HG02610 (cell line): Measurements from ENCODE around the gene TRIM37.
"Not testable (repeated sequence)": the region's sequence is repeated elsewhere in the genome, so short reads cannot be mapped to it uniquely, and the experiment has no call there.

Experiments used
- ATAC-seq: cut with Tn5 transposase; IDR thresholded peaks from one replicate; pipeline ENCODE4 v1.9.1; 2021; ENCODE audit warnings: mild to moderate bottlenecking, moderate library complexity; ENCODE audit not compliant: unreplicated experiment

Gene TRIM37

DNA sequence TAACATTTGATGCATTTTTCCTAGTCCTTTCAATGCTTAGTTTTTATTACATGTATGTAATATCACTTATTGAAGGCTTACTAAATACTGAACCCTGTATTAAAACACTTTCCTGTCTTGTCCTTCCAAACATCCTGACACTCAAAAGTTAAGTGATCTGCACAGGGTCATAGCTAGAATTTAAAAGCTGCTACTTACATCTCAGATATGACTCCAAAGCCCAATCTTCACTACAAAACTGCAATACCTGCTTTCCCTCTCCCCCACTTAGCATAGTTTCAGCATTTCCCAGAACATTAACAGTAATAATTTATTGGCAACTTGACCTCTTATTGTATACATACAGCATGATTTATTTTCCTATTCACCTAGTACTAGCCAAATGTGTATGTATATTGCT, 4.3 kb upstream of the TRIM37 start:
- no peak for ATAC-seq

DNA sequence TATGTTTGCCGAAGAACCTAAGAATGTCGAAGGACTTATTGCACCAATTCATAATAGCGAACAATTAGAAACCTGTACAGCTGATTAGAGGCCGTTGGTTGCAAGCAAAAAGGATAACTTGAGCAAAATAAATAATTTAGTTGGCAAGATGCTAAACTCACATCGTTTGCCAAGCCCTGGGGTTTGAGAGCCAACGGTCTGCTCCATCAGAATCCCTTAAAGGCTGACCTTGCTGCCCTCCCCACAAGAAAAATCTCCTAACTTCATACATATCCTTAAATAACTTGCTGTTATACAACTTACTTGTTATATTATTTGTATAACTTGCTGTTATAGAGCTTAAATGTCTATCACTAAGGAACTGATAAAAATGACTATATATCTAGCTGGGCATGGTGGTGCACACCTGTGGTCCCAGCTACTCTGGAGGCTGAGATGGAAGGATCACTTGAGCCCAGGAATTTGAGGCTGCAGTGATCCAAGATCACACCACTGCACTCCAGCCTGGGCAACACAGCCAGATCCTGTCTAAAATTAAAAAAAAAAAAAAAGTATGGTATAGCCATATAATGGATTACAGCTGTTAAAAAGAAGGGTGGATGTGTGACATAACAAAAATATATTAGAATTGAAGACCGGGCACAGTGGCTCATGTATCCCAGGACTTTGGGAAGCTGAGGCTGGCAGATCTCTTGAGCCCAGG, 1.9 kb upstream of the TRIM37 start:
- no peak for ATAC-seq

DNA sequence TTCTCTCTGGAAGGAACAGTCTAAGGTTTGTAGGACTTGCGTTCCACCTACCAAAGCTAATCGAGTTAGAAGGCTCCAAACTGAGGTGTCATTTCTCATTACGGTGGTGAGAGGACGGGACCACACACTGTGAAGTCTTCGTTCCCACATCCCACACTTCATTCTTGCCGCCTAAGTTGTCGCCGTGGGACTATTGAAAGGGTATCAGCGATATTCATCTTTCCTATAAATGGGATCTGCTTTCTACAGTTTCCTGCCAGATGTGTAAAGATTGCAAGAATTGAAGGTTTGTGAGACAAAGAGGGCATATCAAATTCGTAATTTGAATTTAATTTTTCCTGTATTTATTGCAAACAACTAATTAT, 608 bp upstream of the TRIM37 start:
- ATAC-seq, result no peak

DNA sequence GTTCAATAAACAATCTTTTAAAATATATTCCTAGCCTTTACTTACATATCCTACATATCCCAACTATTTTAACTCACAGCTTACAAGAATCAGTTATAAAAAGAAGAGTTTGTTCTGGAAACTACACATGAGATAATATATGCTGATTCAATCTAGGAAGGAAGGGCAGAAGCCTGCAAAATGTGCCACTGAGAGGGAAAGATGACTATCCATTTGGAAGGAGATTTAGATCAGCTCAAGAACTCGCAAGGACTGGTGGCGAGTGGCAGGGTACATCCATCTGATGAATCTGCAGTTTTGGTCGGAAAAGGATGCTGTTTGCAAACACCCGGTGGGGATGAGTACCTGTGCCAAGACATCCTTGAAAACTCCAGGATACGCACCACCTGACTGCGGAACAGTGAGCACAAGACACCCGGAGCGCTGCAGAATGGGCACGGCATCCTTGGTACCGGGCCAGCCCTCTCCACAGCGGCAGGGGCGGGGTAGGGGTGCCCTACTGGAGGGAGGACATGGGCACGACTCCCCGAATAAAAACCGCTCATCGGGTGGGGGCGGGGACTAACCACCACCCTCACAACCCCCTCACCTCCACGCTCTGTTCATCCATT, 723 bp downstream of the TRIM37 start:
- peak; percentile 10 for ATAC-seq

DNA sequence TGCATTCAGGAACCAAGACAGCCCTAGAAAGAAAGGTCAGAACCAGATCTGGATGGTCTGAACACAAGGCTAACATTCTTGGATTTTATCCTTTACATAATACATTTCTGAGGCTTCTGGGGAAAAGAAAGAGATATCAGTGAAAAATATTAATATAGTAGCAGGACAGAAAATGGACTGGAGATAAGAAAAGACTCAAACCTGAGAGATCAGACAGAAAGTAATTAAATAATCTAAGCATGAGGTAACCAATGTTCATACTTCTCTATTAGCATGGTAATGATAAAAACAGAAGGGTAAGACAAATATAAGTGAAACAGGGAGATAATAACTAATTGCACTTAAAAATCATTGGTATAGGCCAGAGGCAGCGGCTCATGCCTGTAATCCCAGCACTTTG, 5.5 kb downstream of the TRIM37 start:
- ATAC-seq, result no peak

DNA sequence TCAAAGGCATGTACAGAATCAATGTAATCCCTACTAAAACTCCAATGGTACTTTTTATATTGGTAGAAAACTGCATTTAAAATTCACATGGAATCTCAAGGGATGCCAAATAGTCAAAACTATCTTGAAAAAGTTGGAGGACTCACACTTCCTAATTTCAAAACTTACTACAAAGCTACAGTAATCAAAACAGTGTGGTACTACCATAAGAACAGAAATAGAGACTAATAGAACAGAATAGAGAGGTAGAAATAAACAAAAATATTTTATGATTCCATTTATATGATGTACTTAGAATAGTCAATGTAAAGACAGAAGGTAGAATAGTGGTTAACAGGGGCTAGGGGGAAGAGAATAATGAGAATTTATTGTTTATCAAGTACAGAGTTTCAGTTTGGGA, 8.8 kb downstream of the TRIM37 start:
- ATAC-seq, result no peak

DNA sequence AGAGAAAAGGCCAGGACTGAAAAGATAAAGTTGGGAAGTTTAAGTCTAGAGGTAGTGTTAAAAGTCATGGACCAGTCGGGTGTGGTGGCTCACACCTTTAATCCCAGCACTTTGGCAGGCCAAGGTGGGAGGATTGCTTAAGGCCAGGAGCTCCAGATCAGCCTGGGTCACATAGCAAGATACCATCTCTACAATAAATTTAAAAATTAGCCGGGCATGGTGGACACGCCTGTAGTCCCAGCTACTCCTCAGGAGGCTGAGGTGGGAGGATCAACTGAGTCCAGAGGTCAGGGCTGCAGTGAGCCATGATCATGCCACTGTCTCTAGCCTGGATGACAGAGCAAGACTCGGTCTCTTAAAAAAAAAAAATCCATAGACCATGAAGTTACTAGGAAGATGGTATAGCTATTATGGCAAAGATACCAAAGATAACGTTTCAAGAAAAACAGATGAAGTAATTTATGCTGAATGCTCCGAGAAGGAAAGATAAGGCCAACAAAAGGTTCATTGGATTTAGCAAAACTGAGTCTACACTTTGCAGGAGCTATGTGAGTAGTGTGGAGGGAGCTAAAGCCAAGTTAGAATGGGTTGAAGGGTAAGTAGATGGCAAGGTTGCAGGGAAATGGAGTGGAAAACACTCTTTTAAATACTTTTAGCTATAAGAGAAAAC, 11.7 kb downstream of the TRIM37 start:
- ATAC-seq, result no peak

DNA sequence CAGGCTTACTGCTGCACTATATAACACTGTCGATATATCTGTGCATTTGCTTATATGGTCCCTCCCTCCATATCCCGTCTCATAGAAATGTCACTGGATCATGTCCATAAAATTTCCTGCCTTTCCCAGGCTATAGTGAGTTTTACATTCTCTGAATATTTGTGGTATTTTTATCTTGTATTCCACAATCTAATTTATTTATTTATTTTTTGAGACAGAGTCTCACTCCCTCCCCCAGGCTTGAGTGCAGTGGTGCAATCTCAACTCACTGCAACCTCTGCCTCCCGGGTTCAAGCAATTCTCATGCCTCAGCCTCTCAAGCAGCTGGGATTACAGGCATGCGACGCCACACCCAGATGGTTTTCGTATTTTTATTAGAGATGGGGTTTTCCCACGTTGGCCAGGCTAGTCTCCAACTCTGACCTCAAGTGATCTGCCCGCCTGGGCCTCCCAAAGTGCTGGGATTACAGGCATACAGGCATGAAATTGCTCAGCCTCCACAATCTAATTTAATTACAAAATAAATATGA, 12.9 kb downstream of the TRIM37 start:
- ATAC-seq, result no peak

DNA sequence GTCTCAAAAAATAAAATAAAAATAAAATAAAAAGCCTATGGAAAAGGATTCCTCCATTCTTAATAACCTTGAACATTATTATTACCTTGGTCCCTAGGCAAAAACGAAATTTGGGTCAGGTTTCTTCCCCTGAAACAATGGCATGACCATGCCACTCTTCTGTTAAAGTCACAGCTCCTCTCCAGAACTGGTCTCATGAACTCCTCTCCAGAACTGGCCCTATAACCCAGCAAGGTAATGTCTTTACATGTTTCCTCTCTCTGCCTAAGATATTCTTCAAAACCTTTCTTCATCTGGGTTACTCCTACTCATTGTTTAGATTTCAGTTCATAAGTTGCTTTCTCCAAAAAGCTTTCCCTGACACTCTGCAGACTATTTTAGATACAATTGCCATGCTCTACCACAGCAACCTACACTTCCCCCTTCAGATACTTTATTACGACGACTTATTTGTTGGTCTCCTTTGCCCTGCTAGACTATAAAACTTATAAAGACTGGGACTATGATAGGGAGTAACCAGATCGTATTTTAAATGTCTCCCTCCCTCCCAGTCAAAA, 13.5 kb downstream of the TRIM37 start:
- ATAC-seq, result no peak

DNA sequence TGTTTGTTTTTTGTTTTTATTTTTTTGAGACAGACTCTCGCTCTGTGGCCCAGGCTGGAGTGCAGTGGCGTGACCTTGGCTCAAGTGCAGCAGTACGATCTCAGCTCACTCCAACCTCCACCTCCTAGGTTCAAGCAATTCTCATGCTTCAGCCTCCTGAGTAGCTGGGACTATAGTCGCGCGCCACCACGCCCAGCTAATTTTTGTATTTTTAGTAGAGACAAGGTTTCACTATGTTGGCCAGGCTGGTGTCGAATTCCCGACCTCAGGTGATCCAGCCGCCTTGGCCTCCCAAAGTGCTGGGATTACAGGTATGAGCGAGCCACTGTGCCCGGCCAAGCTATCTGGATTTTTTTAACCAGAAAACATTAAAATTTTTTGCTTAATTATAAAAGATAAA, 16.1 kb downstream of the TRIM37 start:
- not testable (repeated sequence) for ATAC-seq

DNA sequence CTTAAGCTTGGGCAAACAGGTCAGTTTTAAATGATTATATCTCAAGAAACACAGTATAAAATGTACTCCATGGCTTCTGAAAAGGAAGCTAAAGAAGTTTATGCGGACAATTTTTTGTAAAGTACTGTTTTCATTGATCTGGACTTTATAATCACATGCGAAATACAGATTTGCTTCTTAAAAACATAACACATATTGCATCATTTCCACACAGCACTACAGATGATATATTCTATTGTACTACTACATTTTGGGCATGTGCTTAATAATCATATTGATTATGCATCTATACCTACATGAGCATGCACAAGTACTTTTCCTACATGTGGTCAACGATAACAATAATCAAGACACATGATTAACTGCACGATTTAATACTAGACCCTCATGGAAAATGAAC, 22.5 kb downstream of the TRIM37 start:
- ATAC-seq, result no peak

DNA sequence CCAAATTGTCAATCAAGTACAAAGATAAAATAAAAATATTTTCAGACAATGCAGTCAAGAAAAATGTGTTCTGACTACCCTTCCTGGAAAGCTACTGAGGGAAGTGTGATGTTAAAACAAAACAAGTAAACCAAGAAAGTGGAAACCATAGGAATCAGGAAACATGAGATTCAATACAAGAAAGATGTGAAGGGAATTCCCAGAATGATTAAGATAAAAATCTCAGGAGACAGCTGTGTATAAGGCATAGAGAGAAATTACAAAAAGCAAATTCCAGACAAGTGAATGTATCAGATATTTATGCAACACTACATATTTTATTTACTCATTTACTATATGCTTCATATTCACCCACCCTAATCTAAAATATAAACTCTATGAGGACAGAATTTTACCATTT, 32.2 kb downstream of the TRIM37 start:
- no peak for ATAC-seq

DNA sequence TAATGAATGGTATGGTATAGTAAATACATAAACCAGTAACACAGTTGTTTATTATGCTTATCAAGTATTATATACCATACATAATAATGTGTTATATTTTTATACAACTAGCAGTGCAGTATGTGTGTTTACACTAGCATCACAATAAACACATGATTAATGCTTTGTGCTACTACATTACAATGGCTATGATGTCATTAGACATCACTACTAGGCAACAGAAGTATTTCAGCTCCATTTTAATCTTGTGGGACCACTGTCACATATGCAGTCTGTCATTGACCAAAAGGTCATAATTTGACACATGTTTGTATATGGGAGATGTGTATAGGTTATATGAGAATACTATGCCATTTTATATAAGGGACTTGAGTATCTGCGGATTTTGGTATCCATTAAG, 32.7 kb downstream of the TRIM37 start:
- no peak for ATAC-seq

DNA sequence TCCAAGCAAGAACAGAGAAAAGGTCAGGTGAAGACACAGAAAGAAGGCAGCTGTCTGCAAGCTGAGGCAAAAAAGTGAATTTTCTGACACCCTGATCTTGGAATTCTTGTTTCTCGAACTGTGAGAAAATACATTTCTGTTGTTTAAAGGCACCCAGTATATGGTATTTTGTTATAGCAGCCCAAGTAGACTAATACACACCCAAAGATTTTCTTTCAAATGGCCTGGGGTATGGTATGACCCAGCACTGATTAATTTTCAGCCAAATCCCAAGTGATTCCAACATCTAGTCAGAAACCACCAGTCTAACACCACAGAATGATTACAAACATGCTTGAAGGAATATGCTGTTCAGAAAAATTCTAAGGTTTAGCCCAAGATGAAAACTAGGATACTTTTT, 36.8 kb downstream of the TRIM37 start:
- ATAC-seq, result no peak

DNA sequence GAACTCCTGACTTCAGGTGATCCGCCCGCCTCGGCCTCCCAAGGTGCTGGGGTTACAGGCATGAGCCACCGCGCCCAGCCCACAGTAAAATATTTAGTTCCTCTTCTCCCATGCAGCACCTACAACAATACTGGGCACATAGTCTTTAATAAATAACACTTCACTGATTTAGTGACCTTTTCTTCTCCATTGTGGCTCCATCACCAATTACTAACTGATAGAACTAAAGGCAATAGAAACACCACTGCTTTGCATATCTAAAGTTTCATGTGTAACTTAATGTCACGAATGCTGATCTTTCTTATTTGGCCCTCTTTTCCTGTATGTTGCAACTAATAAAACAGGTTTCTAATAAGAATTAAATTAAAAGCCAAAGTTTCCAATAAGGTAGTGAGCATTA, 38.9 kb downstream of the TRIM37 start:
- ATAC-seq, result no peak

DNA sequence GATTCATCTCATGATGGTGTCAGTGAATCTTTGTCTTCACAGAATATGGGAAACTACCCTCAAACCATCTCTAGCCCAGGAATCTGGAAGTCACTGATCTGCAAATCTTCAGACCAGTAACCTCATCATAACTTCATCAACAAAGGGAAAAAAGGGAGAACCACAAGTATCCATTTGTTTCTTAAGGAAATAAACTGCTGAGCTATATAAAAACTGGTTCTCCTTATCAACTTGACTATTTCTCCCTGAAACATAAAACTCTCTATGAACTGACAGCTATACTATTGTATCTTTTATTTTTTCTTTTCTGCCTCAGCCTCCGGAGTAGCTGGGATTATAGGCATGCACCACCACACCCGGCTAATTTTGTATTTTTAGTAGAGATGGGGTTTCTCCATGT, 39.3 kb downstream of the TRIM37 start:
- no peak for ATAC-seq

DNA sequence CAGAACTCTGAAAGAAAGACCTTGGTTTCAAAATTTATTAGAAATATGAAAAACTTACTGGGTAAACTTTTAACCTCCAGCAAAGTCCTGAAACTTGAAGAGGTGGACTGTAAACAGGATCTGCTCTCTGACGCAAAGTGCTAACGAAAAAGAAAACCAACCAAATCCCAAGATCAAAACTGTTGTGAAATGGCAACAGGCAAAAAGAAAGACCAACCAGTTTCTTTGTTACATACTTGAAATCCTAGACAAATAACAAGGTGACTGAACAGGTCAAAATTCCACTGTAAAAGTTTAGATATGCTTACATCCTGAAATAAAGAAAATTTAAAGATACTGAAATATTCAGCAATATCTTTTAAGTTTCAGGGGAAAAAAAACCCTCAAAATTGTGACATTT, 44.2 kb downstream of the TRIM37 start:
- ATAC-seq, result no peak

DNA sequence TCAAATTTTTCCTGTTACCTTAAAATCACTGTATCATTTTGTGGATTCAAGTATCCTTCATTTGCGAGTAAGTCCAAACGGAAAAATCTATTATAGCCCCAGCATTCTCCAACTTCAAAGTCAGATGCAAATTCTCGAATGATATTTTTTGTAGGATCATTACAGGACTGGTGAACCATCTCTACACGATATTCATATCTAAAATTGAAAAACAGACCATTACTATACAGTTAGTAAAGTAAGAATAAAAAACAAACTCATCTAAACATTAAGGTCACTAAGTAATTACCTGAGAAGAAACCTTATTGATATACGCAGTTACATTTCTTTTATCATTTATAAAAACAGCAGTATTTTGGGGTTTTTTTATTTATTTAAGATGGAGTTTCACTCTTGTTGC, 49.8 kb downstream of the TRIM37 start:
- no peak for ATAC-seq

DNA sequence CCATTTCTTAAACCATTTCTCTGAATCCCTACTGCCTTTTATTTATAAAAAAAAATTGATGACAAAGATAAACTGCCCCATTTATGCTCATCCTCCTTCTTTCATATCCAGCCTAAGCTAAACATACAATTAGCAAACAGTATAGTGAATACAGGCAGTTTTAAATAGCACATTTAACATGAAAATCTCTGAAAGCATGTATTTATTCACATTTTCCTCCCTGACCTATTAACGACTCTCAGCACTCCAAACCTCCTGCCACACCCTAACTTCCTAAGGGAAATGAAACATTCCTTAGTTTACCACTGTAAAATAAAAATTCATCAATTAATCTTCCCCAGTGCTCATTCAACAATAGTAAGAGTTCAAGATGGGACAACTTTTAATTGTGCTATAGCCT, 56.9 kb downstream of the TRIM37 start:
- ATAC-seq, result no peak

DNA sequence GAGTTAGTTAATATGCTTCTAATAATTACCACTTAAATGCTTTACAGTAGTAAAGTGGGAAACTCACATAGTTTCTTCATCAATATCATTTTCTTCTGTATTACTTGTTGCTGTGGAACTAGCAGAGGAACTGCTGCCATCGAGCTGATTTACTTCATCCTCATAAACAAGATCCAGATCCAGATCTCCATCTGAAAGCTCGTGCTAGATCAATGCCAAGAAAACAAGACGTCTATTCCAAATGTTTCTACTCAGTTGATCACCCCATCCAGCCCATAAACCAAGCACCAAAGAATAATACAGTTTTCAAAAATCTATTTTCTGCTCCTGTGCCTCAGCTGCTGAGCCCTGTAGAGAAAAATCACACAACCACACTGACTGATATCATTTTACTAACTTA, 59.1 kb downstream of the TRIM37 start:
- ATAC-seq, result no peak

DNA sequence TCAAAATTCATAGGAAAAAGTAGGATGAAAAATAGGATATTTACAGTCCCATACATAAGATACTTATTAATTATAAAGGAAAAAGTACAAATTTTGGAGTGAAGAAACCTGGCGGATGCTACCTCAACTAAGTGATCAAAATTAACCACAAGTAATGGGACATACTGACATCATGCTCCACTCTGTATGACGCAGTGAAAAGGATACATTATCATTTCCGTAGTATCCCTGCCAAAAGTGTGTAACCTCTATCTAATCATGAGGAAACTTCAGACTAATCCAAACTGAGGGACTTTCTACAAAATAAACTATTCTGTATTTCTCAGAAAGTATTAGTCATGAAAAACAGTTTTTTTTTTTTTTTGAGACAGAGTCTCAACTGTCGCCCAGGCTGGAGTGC, 60.5 kb downstream of the TRIM37 start:
- no peak for ATAC-seq

DNA sequence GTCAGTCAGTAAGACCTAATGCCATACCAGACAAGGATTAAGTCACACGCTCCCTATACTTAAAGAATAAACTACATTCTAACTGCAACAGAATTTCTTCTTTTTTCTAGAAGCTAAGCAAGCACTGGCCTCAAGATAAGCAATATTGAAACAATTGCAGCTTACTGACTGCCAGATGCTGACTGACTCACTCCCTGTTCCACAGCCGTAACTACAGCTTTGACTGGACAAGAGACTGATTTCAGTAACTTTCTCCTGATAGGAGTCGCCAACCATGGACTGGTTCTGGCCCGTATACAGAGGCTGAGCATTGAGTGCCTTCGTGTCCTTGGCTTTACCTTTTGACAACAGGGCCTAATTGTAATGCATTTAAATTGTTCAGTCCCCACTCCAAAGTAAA, 67.9 kb downstream of the TRIM37 start:
- no peak for ATAC-seq
